GM13976 (cell line): ENCODE measurements around the gene MYL10.

Source experiments
- DNase-seq: peaks from one replicate; pipeline ENCODE4 v3.0.0; 2012; ENCODE audit warnings: low spot score
- CTCF ChIP-seq: IDR thresholded peaks from 2 replicates; pipeline ENCODE4 v1.5.1; 2012; ENCODE audit warnings: borderline replicate concordance, mild to moderate bottlenecking; ENCODE audit not compliant: insufficient read depth; ENCODE audit errors: extremely low read depth, missing control alignments, control extremely low read depth
- in situ Hi-C: fragments of 300-500 bp; cut with MboI; formaldehyde crosslinking; loops from one replicate; pipeline ENCODE4 v1.12.0; 2022; ENCODE audit warnings: low sequenced_read_pairs, mixed read lengths, inconsistent platforms; ENCODE audit not compliant: unreplicated experiment

Gene MYL10

GRCh38 chr7:101631224-101631714 lies 2.2 kb upstream of the MYL10 start:
- no peak for TF ChIP-seq CTCF
- in situ Hi-C loops, result no loop called here
- no peak for DNase-seq

- DNase-seq, result no peak
- no peak for TF ChIP-seq CTCF
- in situ Hi-C loops, result no loop called here
Observed at GRCh38 chr7:101630591-101630990, 1.5 kb upstream of the MYL10 start.

GRCh38 chr7:101628522-101628921 lies 574 bp downstream of the MYL10 start:
- TF ChIP-seq CTCF, result no peak
- in situ Hi-C loops, result no loop called here

GRCh38 chr7:101626758-101627157 lies 2.3 kb downstream of the MYL10 start:
- no peak for TF ChIP-seq CTCF
- DNase-seq, result no peak
- in situ Hi-C loops, result no loop called here

More at GRCh38 chr7:101628522-101628921, 574 bp downstream of the MYL10 start:
- no peak for DNase-seq

GRCh38 chr7:101626069-101626671 lies 2.9 kb downstream of the MYL10 start:
- TF ChIP-seq CTCF, result no peak
- DNase-seq, result no peak

GRCh38 chr7:101625031-101625791 lies 3.9 kb downstream of the MYL10 start:
- in situ Hi-C loops, result no loop called here
- no peak for TF ChIP-seq CTCF
- no peak for DNase-seq

More at GRCh38 chr7:101626069-101626671, 2.9 kb downstream of the MYL10 start:
- in situ Hi-C loops, result no loop called here
